H1 (cell line): Measurements from ENCODE around the gene PRKCSH. TPM values are rescaled to one million over a fixed set of nuclear protein-coding genes. Genes with fewer than 3 reads are reported as not detected.
A peak's percentile ranks its signal among the peaks of the same experiment; 100 is the strongest.

Experiments
- CTCF ChIA-PET: fragments of 300-600 bp; sonication (Branson Sonifier 250); formaldehyde crosslinking; loops from one replicate; lab custom pipeline; 2021; ENCODE audit not compliant: partially characterized antibody; lab: Charles Lee
- POLR2A ChIA-PET: fragments of 300-600 bp; sonication (Branson Sonifier 250); formaldehyde crosslinking; loops from one replicate; lab custom pipeline; 2021; ENCODE audit warnings: inconsistent platforms; ENCODE audit not compliant: partially characterized antibody; lab: Charles Lee
- DNase-seq, 2 experiments: peaks; one replicate each; pipeline versions ENCODE4 v3.0.0 to v3.0.0-alpha.2; 2010 to 2022; ENCODE audit warnings: low spot score in 2 of 2, low read depth in 1 of 2, mixed read lengths in 1 of 2
- FAIRE-seq: peaks from 2 replicates; lab custom pipeline; 2011; peaks lifted over from hg19 to GRCh38; lab: Jason Lieb, UNC
- H2AFZ ChIP-seq: 2 replicates; pipeline ENCODE4 v1.8.1; 2012; ENCODE audit warnings: low read length, inconsistent platforms
- H2AK5ac ChIP-seq: 2 replicates; pipeline ENCODE4 v1.6.1; 2013; ENCODE audit warnings: low read depth, low read length
- H2BK120ac ChIP-seq: replicated peaks from 2 replicates; pipeline ENCODE3; 2013; ENCODE audit warnings: low read depth, low read length, inconsistent platforms
- H2BK12ac ChIP-seq: 2 replicates; pipeline ENCODE4 v1.6.1; 2013; ENCODE audit warnings: low read depth, low read length
- H2BK15ac ChIP-seq: 2 replicates; pipeline ENCODE4 v1.6.1; 2013; ENCODE audit warnings: low read length
- H2BK20ac ChIP-seq: 2 replicates; pipeline ENCODE4 v1.6.1; 2013; ENCODE audit warnings: low read length
- H2BK5ac ChIP-seq: 2 replicates; pipeline ENCODE4 v1.6.1; 2013; ENCODE audit warnings: low read depth, low read length
- H3K14ac ChIP-seq: 2 replicates; pipeline ENCODE4 v1.6.1; 2013; ENCODE audit warnings: inconsistent platforms; ENCODE audit not compliant: insufficient read length
- H3K18ac ChIP-seq: 2 replicates; pipeline ENCODE4 v1.6.1; 2013; ENCODE audit warnings: low read length; ENCODE audit errors: extremely low read depth
- H3K23ac ChIP-seq: 2 replicates; pipeline ENCODE4 v1.6.1; 2013; ENCODE audit warnings: inconsistent platforms; ENCODE audit not compliant: insufficient read length
- H3K23me2 ChIP-seq: 2 replicates; pipeline ENCODE4 v1.6.1; 2013; ENCODE audit warnings: low read depth, low read length
- H3K27ac ChIP-seq: 2 replicates; pipeline ENCODE4 v1.6.1; 2011; ENCODE audit warnings: low read depth, low read length, inconsistent platforms
- H3K27me3 ChIP-seq, 4 experiments: replicated peaks in 1 of 4; 1 replicate in 1 of 4; 2 replicates in 3 of 4; pipeline versions ENCODE4 v1.6.1 to v1.8.1; 2011 to 2013; ENCODE audit warnings: low read length in 3 of 4, mild to moderate bottlenecking in 3 of 4, inconsistent platforms in 2 of 4, mixed read lengths in 2 of 4, moderate library complexity in 1 of 4; ENCODE audit not compliant: control insufficient read depth in 3 of 4, insufficient read depth in 3 of 4; ENCODE audit errors: extremely low read depth in 1 of 4
- H3K36me3 ChIP-seq, 4 experiments: 2 replicates each; pipeline versions ENCODE4 v1.6.1 to v1.8.1; 2011 to 2013; ENCODE audit warnings: mild to moderate bottlenecking in 4 of 4, low read length in 3 of 4, moderate library complexity in 2 of 4, control low read depth in 1 of 4, inconsistent platforms in 1 of 4; ENCODE audit not compliant: insufficient read depth in 4 of 4, control insufficient read depth in 2 of 4
- H3K4ac ChIP-seq: replicated peaks from 2 replicates; pipeline ENCODE3; 2013; ENCODE audit warnings: low read length, low read depth, mixed read lengths, inconsistent platforms; ENCODE audit not compliant: insufficient read length
- H3K4me1 ChIP-seq, 4 experiments: replicated peaks in 1 of 4; 1 replicate in 1 of 4; 2 replicates in 3 of 4; pipeline versions ENCODE4 v1.6.1 to v1.8.1; 2011 to 2013; ENCODE audit warnings: low read length in 3 of 4, inconsistent platforms in 2 of 4, mixed read lengths in 1 of 4; ENCODE audit not compliant: insufficient read depth in 4 of 4, control insufficient read depth in 3 of 4
- H3K4me2 ChIP-seq, 2 experiments: 2 replicates each; pipeline versions ENCODE4 v1.6.1 to v1.8.1; 2011 to 2013; ENCODE audit warnings: low read depth in 2 of 2, low read length in 2 of 2, control low read depth in 1 of 2, inconsistent platforms in 1 of 2, mild to moderate bottlenecking in 1 of 2; ENCODE audit not compliant: insufficient read depth in 1 of 2
- H3K4me3 ChIP-seq, 4 experiments: fragments of 200-600, 300-600 bp in 1 of 4; sonication (generic), shearing (Covaris generic), sonication (Bioruptor Twin) in 1 of 4; 2 replicates each; pipeline versions ENCODE4 v1.5.1 to v1.8.1; 2011 to 2016; ENCODE audit warnings: low read length in 4 of 4, low read depth in 3 of 4, control low read depth in 2 of 4, inconsistent platforms in 2 of 4, mild to moderate bottlenecking in 2 of 4, mixed read lengths in 1 of 4, moderate library complexity in 1 of 4; ENCODE audit not compliant: insufficient read depth in 2 of 4; ENCODE audit errors: extremely low read depth in 1 of 4
- H3K56ac ChIP-seq: replicated peaks from 2 replicates; pipeline ENCODE3; 2013; ENCODE audit warnings: low read depth, mild to moderate bottlenecking, mixed read lengths, low read length, inconsistent platforms; ENCODE audit not compliant: insufficient read length
- H3K79me1 ChIP-seq: 2 replicates; pipeline ENCODE4 v1.6.1; 2013; ENCODE audit warnings: low read depth, low read length, control low read depth
- H3K79me2 ChIP-seq, 2 experiments: 2 replicates each; pipeline versions ENCODE4 v1.6.1 to v1.8.1; 2012 to 2013; ENCODE audit warnings: low read length in 2 of 2, mild to moderate bottlenecking in 2 of 2, inconsistent platforms in 1 of 2; ENCODE audit not compliant: insufficient read depth in 2 of 2, control insufficient read depth in 1 of 2
- H3K9ac ChIP-seq, 4 experiments: replicated peaks in 1 of 4; 1 replicate in 1 of 4; 2 replicates in 3 of 4; pipeline versions ENCODE4 v1.6.1 to v1.8.1; 2011 to 2013; ENCODE audit warnings: low read depth in 3 of 4, low read length in 3 of 4, control low read depth in 2 of 4, mild to moderate bottlenecking in 2 of 4, moderate library complexity in 2 of 4, inconsistent platforms in 1 of 4; ENCODE audit errors: extremely low read depth in 1 of 4
- H3K9me3 ChIP-seq, 2 experiments: 2 replicates each; pipeline versions ENCODE4 v1.6.1 to v1.8.1; 2012 to 2013; ENCODE audit warnings: mild to moderate bottlenecking in 2 of 2, moderate library complexity in 2 of 2, control low read depth in 1 of 2, inconsistent platforms in 1 of 2, low read depth in 1 of 2, low read length in 1 of 2, mixed read lengths in 1 of 2; ENCODE audit not compliant: insufficient read depth in 2 of 2
- H4K20me1 ChIP-seq, 2 experiments: replicated peaks in 1 of 2; 2 replicates each; pipeline versions ENCODE3 to v1.8.1; 2011 to 2013; ENCODE audit warnings: inconsistent platforms in 2 of 2, low read length in 2 of 2, mild to moderate bottlenecking in 1 of 2; ENCODE audit not compliant: insufficient read depth in 2 of 2, control insufficient read depth in 1 of 2
- H4K5ac ChIP-seq: 2 replicates; pipeline ENCODE4 v1.6.1; 2013; ENCODE audit warnings: low read length, low read depth, mixed read lengths, inconsistent platforms; ENCODE audit not compliant: insufficient read length
- H4K8ac ChIP-seq: 2 replicates; pipeline ENCODE4 v1.8.0; 2013; ENCODE audit warnings: mild to moderate bottlenecking, moderate library complexity, low read length, inconsistent platforms; ENCODE audit not compliant: insufficient read depth; ENCODE audit errors: extremely low read depth
- H4K91ac ChIP-seq: replicated peaks from 2 replicates; pipeline ENCODE3; 2013; ENCODE audit warnings: low read length, mixed read lengths, inconsistent platforms; ENCODE audit not compliant: insufficient read length
- ASH2L ChIP-seq: fragments of 200-600, 300-600 bp; sonication (generic); IDR thresholded peaks from one replicate; pipeline ENCODE4 v1.7.1; 2017; ENCODE audit warnings: low read length
- ATF3 ChIP-seq: IDR thresholded peaks from 2 replicates; pipeline ENCODE4 v1.6.1; 2011; ENCODE audit warnings: low read depth, mild to moderate bottlenecking, low read length; ENCODE audit not compliant: insufficient read depth
- BCL11A ChIP-seq, 2 experiments: IDR thresholded peaks; one replicate each; pipeline ENCODE4 v1.6.1; 2011; ENCODE audit warnings: low read depth in 2 of 2, low read length in 2 of 2, mild to moderate bottlenecking in 2 of 2
- HDAC6 ChIP-seq: IDR thresholded peaks from one replicate; pipeline ENCODE4 v1.7.1; 2012; ENCODE audit warnings: low read depth, mild to moderate bottlenecking, inconsistent platforms, low read length, moderate library complexity
- PHF8 ChIP-seq: fragments of 200-600 bp; sonication (generic); conservative IDR thresholded peaks from 2 replicates; pipeline ENCODE4 v1.7.1; 2012; ENCODE audit warnings: low read depth, mild to moderate bottlenecking, inconsistent platforms, low read length, moderate library complexity
- TAF1 ChIP-seq: IDR thresholded peaks from 2 replicates; pipeline ENCODE4 v1.6.1; 2011; ENCODE audit warnings: mild to moderate bottlenecking, low read depth, low read length
- WGBS, 2 experiments: shearing (Covaris generic) in 1 of 2; methylation state at CpG; one replicate each; pipeline versions ENCODE4 v1.1.6 to v1.1.7; 2013 to 2015; ENCODE audit warnings: low lambda C conversion rate in 2 of 2, mixed read lengths in 2 of 2, inconsistent platforms in 1 of 2, low coverage in 1 of 2, missing lambda C conversion rate in 1 of 2; ENCODE audit not compliant: insufficient replicate concordance in 2 of 2, insufficient coverage in 1 of 2, insufficient read length in 1 of 2; ENCODE audit errors: extremely low coverage in 1 of 2, missing lambda C conversion rate in 1 of 2; 5-methylcytosine and 5-hydroxymethylcytosine counted together
- polyA plus RNA-seq, 7 experiments: library from polyadenylated mRNA; depleted of rRNA in 3 of 7; stranded (reverse) in 5 of 7; unstranded in 2 of 7; fragments of >200 nt in 5 of 7; fragments of 200-250 nt in 2 of 7; gene quantifications; 1 replicate in 5 of 7; 2 replicates in 1 of 7; 4 replicates in 1 of 7; pipeline versions ENCODE4 v1.2.1 to v1.2.3, GENCODE V29; 2011 to 2013; ENCODE audit warnings: missing spikeins in 2 of 7, mixed read lengths in 2 of 7
- total RNA-seq: library from RNA; stranded (reverse); fragmentation: NEBNext Ultra II Directional; extraction: Animal tissue kit (Norgen Biotek cat#: 25700); gene quantifications from 2 replicates; pipeline ENCODE4 v1.2.1, GENCODE V29; 2021

PRKCSH gene
- total and polyA plus RNA-seq, 2 of the 8 experiments (the other 6 are each of a cell fraction or from before 2014, with no cell fraction given): 97.2 to 337 TPM

- Histone ChIP-seq H2BK15ac (peak overlapping the region; percentile 81; the same call in 1 of the 2 replicates), H2AFZ (no peak overlapping the region), H3K36me3 (0 out of 8 replicates have a peak, but pooled peaks cover 0 to 3% (median 0%) of the 10 kb centered on the region in 4 experiments), H3K18ac (peak overlapping the region; percentile 87), H3K14ac (no peak overlapping the region), H3K4me2 (peak overlapping the region; percentile 77 to 90), H3K27me3 (peaks cover 0 to 19% (median 12%) of the 10 kb centered on the region in 4 experiments; a peak in 5 of 7 replicates), H2AK5ac (no peak overlapping the region), H3K9me3 (no peaks in the 10 kb centered on the region), H2BK120ac (peak overlapping the region; percentile 38), H3K79me1 (peaks cover 5% of the 10 kb centered on the region), H3K4me3 (peak overlapping the region; percentile 72 to 88 (median 80)), H4K8ac (peak overlapping the region; percentile 94; the same call in 1 of the 2 replicates), H3K23me2 (peaks cover 34% of the 10 kb centered on the region), H2BK12ac (peak overlapping the region; percentile 75; the same call in 1 of the 2 replicates), H3K27ac (peak overlapping the region; percentile 69; the same call in 1 of the 2 replicates), H4K5ac (peak overlapping the region; percentile 97), H3K4me1 (peaks cover 0 to 15% (median 7%) of the 10 kb centered on the region in 4 experiments; a peak in 5 of 7 replicates), H4K20me1 (no peaks in the 10 kb centered on the region), H3K79me2 (no peaks in the 10 kb centered on the region), H3K56ac (peak overlapping the region; percentile 91), H3K4ac (no peak overlapping the region), H2BK5ac (peak overlapping the region; percentile 95; the same call in 1 of the 2 replicates), H2BK20ac (0 out of 2 replicates have a peak overlapping the region, but pooled peaks have one; percentile 72), H3K9ac (peak overlapping the region in 3 of 4 experiments; percentile 58 to 75 (median 67); a peak in 6 of 7 replicates), H4K91ac (peak overlapping the region; percentile 70), H3K23ac (no peak overlapping the region)
- no peak for DNase-seq
- peak; percentile 44 for TF ChIP-seq PHF8
- no peak for TF ChIP-seq HDAC6
- TF ChIP-seq ATF3: no peak
- TF ChIP-seq TAF1: peak; percentile 53; the same call in 1 of the 2 replicates
- TF ChIP-seq BCL11A (IDR thresholded peaks at IDR 0.05; ENCODE audit: low read depth in 2 of 2, low read length in 2 of 2): no peak
- TF ChIP-seq ASH2L: peak; percentile 36
- POLR2A ChIA-PET: interaction anchor here (0.6 to 3.6 kb wide), 20 partner anchors 8 to 124 kb away, joined by 3 to 48 read pairs (median 4); partner anchors contain the start of genes EPOR, ODAD3, PRKCSH and SWSAP1
- CTCF ChIA-PET: interaction anchor here (0.6 to 13.7 kb wide), 5 partner anchors 10 to 51 kb away, joined by 3 to 197 read pairs (median 4); partner anchors contain the start of genes EPOR and SWSAP1
- FAIRE-seq: no peak
- WGBS, 2 experiments: 36% methylated on average over 1 of the region's 16 CpGs; no CpG with 5 or more reads in 1 of the 2 experiments
Measured at GRCh38 chr19:11418094-11418548, 17.3 kb upstream of the PRKCSH start.
